ELR (cell line): ENCODE results near the gene BORCS8.
A peak's percentile ranks its signal among the peaks of the same experiment; 100 is the strongest.
"Not testable (repeated sequence)": the region's sequence is repeated elsewhere in the genome, so short reads cannot be mapped to it uniquely, and the experiment has no call there.

Experiments
- DNase-seq: peaks from one replicate; pipeline ENCODE4 v3.0.0-alpha.2; 2015; ENCODE audit warnings: low read depth

BORCS8 gene

DNA sequence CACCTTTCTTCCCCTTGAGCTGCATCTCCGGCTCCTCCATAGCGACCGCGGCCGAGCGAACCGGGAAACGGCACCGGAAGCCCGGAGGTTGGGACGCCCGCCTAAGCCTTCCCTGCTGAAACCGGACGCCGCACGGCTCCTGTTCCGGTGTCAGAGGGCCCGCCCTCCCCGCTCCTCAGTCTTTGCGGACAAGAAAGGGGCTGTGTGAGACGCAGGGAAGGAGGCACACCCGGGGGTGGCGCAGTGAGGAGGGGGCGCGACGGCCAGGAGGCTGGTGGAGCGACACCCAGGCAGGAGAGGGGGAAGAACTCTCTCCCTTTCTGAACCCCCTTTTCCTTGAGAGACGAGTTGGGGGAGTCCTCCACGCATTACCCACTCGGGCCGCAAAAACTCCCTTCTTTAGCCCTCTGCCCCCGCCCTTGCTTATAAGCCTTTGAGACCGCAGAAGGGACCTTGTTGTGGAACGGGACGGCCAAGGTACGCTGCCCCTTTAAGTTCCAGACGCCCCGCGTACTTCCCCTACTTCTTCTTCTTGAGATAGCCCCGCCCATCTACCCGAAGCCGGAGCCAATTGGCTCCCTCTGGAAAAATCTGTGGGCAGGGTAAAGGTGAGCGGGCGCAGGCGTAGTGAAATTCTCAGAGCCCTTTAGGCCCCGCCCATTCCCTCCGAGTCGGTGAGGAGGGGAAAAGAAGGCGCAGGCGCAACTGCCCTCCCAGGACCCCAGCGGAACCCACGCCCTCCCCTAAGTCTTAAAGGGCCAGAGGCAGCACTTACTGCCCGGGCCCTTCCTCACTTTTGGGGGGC, at the start of gene BORCS8, which contains the start of gene RFXANK:
BORCS8 (minus strand) TSS at position 75 of the 805 bp plus-strand sequence; CDS start at position 40, 35 bp downstream.
RFXANK (plus strand) TSS at position 181 of the 805 bp plus-strand sequence. CDS start 1,689 bp downstream, outside the sequence.
- peak; percentile 100 for DNase-seq

DNA sequence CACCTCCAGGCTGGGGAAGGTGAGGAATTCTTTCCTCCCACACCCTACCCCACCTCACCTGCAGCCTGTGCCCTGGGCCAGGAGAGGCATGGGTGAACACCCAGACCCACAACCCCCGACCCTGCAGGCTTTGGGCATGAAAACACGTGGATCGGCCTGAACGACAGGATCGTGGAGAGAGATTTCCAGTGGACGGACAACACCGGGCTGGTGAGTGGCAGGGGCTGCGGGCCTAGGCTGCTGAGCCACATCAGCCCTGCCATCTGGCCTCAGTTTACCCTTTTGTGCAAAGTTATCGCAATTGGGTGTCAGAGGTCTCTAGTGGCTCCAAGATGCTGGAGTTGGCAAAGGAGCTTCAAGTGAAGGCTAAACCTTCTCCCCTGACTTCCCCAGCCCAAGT, 48.5 kb upstream of the BORCS8 start:
- DNase-seq, result no peak

DNA sequence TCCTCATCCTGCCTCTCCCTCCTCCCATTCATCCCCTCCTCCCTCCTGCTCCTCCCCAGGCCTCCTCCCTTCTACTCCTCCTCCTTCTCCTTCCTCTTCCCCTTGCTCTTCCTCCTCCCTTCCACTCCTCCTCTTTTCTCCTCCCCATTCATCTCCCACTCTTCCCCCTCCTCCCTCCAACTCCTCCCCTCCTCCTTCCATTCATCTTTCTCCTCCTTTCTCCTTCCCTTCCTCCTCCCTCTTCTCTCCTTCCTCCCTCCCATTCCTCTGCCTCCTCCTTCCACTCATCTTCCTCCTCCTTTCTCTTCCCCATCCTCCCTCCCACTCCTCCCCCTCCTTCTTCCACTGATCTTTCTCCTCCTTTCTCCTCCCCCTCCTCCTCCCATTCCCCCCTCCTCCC, 47.7 kb upstream of the BORCS8 start:
- DNase-seq, result no peak

DNA sequence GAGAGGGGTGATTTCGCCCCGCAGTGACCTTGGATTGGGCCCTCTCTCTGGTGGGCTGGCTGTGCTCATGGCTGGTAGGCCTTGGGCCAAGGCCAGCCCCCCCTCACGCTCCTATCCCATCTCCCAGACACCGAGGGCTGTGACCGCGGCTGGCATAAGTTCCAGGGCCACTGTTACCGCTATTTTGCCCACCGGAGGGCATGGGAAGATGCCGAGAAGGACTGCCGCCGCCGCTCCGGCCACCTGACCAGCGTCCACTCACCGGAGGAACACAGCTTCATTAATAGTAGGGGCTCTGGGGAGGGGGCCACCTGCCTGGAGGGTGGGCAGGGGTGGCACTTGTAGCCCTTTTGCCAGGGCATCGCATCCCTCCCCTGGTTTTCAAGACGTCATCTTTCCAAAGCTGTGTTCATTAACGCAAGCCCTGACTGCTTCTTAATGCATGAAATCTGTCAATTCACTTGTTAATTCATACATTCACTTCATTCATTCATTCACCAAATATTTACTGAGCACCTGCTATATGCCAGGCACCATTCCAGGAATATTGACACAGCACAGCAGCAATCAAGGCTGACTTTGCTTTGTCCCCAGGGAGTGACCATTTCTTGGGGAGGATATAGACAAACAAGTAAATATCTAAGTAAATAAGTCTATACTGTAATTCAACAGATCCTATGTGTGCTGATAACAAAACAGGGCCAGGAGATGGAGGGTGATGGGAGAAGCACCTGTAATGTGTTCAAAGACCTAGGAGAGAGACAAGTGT, 46.4 kb upstream of the BORCS8 start:
- DNase-seq, result no peak

DNA sequence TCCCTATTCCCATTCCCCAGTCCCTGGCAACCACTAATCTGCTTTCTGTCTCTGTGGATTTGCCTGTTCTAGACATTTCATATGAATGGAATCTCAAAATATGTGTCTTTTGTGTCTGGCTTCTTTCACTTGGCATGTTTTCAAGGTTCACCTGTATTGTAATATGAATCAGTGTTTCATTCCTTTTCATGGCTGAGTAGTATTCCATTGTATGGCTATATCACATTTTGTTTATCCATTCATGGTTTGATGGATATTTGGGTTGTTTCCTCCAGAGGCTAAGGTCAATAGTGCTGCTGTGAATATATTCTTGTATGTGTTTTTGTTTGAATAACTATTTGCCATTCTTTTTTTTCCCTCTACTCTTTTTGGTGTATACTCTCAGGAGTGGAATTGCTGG, 44.2 kb upstream of the BORCS8 start:
- DNase-seq, result no peak

DNA sequence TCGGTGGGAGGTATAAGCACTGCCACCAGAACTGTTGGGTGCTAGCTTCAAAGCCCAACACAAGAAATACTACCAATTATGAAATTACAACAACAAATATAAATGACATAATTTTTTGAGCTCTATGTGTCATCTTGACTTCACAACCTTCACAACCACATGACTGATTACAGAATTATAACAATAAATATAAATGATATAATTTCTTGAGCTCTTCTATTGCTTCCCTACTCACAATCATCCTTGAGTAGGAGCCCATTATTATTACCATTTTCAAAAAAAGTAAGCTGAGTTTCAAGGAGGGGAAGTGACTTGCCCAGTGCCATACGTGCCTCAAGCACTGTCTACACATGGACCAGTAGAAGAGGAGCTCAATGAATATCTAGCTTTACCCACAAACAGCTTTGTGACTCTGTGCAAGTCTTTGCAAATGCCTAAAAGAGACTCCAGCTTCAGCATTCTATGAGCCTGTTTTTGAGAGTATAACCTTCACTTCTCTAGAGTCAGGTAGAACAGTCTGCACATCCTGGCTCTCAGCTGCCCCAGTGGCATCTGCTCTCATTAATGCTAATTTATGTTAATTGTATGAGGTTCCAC, 42.4 kb upstream of the BORCS8 start:
- no peak for DNase-seq

DNA sequence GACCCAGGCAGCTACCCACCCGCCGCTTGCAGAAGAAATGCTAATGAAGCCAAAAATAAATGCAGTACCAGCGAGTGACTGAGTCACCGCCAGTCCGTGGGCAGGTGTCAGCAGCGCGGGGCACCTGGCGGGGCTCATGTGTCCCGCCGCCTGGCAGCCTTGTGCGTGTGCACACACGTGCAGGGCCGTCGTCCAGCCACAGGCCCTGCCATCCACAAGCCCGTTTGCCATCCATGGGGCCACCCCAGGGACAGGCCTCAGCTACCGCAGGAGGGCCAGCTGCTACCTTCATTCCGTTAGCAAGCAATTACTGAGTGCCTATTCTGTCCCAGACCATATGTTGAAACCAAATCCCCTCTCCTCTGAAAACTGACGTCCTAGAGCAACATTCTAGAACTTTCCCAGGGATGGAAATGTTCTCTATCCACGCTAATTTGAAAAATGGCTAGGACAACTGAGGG, 40.3 kb upstream of the BORCS8 start:
- no peak for DNase-seq

DNA sequence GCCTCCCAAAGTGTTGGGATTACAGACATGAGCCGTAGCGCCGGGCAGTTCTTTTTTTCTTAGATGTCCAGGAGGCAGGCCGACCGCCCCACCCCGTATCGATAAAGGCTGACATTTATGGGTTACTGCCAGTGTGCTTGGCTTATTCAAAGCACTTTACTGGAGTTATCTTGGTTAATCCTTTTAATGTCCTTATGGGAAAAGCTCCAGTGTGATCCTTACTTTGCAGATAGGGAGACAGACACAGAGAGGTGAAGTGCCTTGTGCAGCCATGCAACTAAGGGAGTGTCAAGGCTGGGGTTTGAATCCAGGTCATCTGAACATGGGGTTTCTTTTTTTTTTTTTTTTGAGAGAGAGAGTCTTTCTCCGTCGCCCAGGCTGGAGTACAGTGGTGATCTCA, 39.0 kb upstream of the BORCS8 start:
- no peak for DNase-seq

DNA sequence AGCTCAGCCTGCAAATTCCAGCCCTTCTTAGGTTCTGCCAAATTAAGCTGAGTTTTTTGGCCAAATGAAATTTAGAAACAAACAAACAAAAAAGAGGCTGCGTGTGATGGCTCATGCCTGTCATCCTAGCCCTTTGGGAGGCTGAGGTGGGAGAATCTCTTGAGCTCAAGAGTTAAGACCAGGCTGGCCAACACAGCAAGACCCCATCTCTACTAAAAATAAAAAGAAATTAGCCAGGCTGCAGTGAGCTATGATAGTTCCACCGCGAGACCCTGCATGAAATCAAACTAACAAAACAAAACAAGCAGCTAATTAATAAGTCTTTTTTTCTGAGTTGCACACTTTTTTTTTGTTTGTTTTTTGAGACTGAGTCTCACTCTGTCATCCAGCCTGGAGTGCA, 37.7 kb upstream of the BORCS8 start:
- no peak for DNase-seq

DNA sequence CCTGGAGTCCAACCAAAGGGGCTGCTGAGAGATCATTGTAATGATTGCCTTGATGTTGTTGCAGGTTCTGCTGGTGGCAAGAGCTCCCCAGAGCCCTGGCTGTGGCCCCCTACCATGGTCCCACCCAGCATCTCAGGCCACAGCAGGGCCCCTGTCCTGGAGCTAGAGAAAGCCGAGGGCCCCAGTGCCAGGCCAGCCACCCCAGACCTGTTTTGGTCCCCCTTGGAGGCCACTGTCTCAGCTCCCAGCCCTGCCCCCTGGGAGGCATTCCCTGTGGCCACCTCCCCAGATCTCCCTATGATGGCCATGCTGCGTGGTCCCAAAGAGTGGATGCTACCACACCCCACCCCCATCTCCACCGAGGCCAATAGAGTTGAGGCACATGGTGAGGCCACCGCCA, 35.3 kb upstream of the BORCS8 start:
- DNase-seq, result no peak

DNA sequence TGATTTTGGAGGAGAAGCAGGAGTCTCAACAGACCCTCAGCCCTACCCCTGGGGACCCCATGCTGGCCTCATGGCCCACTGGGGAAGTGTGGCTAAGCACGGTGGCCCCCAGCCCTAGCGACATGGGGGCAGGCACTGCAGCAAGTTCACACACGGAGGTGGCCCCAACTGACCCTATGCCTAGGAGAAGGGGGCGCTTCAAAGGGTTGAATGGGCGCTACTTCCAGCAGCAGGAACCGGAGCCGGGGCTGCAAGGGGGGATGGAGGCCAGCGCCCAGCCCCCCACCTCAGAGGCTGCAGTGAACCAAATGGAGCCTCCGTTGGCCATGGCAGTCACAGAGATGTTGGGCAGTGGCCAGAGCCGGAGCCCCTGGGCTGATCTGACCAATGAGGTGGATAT, 34.7 kb upstream of the BORCS8 start:
- no peak for DNase-seq

DNA sequence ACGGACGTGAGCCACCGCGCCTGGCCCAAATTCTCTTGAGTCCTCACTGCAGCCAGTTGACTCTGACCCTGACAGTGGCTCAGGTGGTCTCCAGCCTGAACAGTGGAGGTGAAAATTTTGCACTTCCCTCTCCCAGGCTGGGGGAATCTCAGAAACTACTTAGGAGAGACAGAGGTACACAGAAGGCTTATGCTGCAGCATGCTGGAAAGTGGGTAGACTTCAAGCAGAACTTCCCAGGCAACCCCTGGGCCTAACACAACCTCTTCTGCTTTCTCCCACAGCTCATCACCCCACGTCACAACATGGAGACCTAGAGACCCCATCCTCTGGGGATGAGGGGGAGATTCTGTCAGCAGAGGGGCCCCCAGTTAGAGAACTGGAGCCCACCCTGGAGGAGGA, 34.3 kb upstream of the BORCS8 start:
- no peak for DNase-seq

DNA sequence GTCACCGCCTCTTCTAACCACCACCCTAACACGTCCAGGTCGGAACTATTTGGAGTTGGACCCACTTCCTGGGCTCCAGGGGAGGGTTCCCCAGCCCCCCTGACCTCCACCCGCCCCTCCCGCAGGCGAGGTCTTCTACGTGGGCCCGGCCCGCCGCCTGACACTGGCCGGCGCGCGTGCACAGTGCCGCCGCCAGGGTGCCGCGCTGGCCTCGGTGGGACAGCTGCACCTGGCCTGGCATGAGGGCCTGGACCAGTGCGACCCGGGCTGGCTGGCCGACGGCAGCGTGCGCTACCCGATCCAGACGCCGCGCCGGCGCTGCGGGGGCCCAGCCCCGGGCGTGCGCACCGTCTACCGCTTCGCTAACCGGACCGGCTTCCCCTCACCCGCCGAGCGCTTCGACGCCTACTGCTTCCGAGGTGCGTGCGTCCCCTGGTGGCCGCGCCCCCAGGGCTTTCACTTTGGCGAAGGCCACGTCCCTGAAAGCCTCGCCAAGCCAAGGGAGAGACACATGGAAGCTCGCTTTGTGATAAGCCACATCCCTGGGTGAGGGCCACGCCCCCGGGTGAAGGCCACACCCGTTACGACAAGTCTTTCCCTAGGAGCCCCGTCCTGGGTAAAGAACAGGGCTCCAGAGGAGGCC, 33.0 kb upstream of the BORCS8 start:
- DNase-seq, result peak; percentile 83

DNA sequence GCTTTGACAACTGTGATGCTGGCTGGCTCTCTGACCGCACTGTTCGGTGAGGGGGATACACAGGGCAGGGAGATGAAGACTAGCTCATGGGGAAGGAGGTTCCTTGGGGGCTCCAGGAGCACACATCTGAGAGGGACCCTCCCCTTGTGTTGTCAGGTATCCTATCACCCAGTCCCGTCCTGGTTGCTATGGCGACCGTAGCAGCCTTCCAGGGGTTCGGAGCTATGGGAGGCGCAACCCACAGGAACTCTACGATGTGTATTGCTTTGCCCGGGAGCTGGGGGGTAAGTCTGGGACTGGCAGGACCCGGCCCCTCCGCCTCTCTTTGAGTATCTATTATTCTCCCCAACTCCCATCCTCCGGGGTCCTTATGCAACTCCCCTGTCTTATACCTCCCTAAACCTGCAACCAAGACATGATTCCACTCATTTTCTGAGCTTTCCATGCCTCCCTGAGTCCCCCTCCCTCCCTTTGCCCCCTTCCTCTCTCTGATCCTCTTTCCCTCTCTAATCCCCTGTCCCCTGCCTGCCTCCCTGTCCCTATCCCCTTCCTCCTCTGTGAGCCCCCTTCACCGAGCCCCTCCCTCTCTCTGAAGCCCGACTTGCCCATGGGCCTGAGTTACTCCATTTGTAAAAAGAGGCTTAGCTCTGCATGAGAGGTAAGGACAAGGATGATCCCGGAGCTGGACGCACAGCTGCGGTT, 32.3 kb upstream of the BORCS8 start:
- no peak for DNase-seq

DNA sequence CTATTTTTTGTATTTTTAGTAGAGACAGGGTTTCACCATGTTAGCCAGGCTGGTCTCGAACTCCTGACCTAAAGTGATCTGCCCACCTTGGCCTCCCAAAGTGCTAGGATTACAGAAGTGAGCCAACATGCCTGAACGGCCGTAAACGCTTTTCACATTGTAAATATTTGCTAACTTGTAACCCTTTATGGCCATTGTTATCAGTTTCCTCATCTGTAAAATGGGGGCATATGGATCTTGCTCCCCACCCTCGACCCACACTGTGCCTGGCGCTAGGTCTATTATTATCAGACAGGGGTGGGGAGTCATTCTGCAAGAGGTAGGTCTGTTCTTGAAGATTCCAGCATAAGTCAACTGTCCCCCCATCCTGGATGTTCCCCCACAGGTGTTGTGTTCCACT, 31.7 kb upstream of the BORCS8 start:
- DNase-seq, result no peak

DNA sequence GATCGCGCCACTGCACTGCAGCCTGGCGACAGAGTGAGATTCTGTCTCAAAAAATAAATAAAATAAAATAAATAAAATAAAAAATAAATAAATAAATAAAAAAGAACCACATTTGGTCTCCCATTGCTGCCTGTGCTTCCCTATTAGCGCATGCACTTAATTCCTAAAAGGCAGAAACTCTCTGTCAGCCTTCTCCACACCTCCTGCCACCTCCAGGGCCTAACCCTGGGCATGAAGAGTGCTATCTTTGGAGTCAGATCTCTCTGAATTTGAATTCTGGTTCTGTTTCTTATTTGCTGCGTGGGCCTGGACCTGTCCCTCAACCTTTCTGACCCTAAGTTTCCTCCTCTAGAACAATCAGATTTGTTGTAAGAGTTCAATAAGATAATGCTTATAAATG, 31.1 kb upstream of the BORCS8 start:
- DNase-seq, result no peak

DNA sequence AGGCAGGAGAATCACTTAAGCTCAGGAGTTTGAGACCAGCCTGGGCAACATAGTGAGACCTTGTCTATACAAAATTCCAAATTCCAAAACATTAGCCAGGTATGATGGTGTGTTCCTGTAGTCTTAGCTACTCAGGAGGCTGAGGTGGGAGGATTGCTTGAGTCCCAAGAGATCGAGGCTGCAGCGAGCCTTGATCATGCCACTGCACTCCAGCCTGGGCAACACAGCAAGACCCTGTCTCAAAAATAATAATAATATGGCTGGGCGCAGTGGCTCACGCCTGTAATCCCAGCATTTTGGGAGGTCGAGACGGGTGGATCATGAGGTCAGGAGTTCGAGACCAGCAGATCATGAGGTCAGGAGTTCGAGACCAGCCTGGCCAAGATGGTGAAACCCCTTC, 29.0 kb upstream of the BORCS8 start:
- DNase-seq, result not testable (repeated sequence)

DNA sequence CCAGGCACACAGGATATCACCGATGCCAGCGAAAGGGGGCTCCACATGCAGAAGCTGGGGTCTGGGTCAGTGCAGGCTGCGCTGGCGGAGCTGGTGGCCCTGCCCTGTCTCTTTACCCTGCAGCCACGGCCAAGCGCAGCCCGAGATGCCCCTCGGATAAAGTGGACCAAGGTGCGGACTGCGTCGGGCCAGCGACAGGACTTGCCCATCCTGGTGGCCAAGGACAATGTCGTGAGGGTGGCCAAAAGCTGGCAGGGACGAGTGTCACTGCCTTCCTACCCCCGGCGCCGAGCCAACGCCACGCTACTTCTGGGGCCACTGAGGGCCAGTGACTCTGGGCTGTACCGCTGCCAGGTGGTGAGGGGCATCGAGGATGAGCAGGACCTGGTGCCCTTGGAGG, 27.0 kb upstream of the BORCS8 start:
- no peak for DNase-seq

DNA sequence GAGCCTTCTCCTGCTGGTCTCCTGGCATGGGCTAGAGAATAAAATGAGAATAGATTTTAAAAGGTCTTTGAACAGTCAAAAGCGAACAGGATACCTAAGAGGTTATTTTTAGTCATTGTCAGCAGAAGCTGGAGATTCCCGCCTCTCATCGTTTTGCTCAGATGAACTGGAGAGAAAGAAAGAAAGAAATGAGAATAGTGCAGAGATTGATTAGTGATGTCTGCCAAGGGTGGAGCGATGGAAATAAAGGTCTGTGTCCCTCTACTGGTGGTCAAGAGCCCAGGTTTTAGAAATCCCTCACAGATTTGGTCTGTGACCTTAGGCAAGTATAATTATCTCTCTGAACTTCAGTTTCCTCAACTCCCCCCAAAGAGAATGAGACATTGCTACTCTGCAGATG, 25.1 kb upstream of the BORCS8 start:
- peak; percentile 76 for DNase-seq

DNA sequence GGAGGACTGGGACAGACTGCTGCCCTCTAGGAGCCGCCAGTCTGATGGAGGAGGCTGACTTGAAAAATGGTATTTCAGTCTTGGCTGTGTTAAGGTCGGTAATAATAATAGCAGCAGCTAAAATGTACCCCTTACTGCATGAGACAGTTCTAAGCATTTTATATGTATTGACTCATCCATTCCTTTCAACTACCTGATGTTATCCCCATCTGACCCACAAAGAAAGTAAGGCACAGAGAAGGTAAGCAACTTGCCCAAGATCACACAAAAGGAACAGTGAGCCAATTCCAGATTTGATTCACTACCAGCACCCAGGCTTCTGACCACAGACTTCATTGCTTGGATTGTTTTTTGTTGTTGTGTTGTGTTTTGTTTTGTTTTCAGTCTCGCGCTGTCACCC, 23.8 kb upstream of the BORCS8 start:
- no peak for DNase-seq

DNA sequence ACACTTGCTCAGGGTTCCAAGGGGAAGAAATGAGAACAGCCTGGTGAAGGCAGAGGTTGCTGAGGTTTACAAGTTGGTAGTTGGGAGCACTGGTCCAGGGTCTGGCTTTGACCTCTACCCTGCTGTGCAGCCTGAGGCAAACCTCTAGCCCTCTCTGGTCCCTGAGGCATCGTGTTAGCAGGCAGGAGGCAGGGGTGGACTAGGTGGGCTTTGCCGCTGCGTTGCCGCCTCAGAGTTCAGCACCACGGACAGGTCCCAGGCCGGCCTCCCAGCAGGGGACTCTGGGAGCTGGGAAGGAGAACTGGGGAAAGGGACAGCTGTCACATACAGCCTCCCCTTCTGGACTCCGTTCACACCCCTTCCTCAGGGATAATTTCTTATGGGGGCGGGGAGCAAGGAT, 22.9 kb upstream of the BORCS8 start:
- DNase-seq, result peak; percentile 41

DNA sequence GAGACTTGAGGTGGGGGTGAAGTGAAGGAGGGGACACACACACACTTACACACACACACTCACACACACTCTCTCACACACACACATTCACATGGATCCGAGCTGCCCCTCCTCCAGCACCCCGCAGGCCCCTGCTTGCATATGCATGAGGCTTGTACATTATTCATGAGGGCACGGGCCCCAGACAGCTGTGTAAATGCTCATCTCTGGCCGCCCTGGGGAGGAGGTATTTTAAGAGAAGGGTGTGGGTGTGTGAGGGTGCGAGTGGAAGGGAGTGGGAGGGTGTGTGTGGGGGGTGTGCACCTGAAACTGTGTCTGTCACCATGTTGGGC, 22.2 kb upstream of the BORCS8 start:
- DNase-seq, result no peak
